GM18505 (cell line): ENCODE results near the gene RRP7A.
"Not testable (repeated sequence)": the region's sequence is repeated elsewhere in the genome, so short reads cannot be mapped to it uniquely, and the experiment has no call there.

Experiments
- ATAC-seq: cut with Tn5 transposase; IDR thresholded peaks from one replicate; pipeline ENCODE4 v1.9.1; 2021; ENCODE audit not compliant: unreplicated experiment
- POLR2A ChIP-seq: IDR thresholded peaks from 4 replicates; pipeline ENCODE4 v1.6.1; 2011; ENCODE audit warnings: borderline replicate concordance; ENCODE audit not compliant: insufficient read depth, insufficient read length; ENCODE audit errors: extremely low read depth

The RRP7A gene

GRCh38 chr22:42519525-42520401, at the start of gene RRP7A:
Gene RRP7A, minus strand, starts transcription at chr22:42519796. Its CDS starts 10 bp downstream, at chr22:42519786.
- peak; percentile 74 for ATAC-seq
- peak; percentile 84 for TF ChIP-seq POLR2A

- ATAC-seq, result not testable (repeated sequence)
Measured at GRCh38 chr22:42567950-42568349, 48.4 kb upstream of the RRP7A start.

- ATAC-seq, result no peak
- no peak for TF ChIP-seq POLR2A
Measured at GRCh38 chr22:42565956-42566355, 46.4 kb upstream of the RRP7A start.

GRCh38 chr22:42564699-42565098, 45.1 kb upstream of the RRP7A start:
- TF ChIP-seq POLR2A, result no peak
- ATAC-seq, result no peak

- not testable (repeated sequence) for ATAC-seq
Measured at GRCh38 chr22:42563943-42564342, 44.3 kb upstream of the RRP7A start.

- no peak for TF ChIP-seq POLR2A
- ATAC-seq, result no peak
Measured at GRCh38 chr22:42562684-42563083, 43.1 kb upstream of the RRP7A start.

GRCh38 chr22:42562279-42562678, 42.7 kb upstream of the RRP7A start:
- TF ChIP-seq POLR2A, result no peak
- no peak for ATAC-seq

GRCh38 chr22:42561856-42562255, 42.3 kb upstream of the RRP7A start:
- TF ChIP-seq POLR2A, result no peak
- ATAC-seq, result no peak

GRCh38 chr22:42560781-42561180, 41.2 kb upstream of the RRP7A start:
- no peak for ATAC-seq
- TF ChIP-seq POLR2A, result no peak

- ATAC-seq, result no peak
- no peak for TF ChIP-seq POLR2A
Measured at GRCh38 chr22:42560381-42560780, 40.8 kb upstream of the RRP7A start.

GRCh38 chr22:42553475-42554361, 34.1 kb upstream of the RRP7A start, which contains the start of gene SERHL2:
Gene SERHL2, plus strand, starts transcription at chr22:42553956. Its CDS starts 65 bp downstream, at chr22:42554021.
- peak; percentile 68 for ATAC-seq
- TF ChIP-seq POLR2A, result no peak

- ATAC-seq, result not testable (repeated sequence)
Measured at GRCh38 chr22:42552294-42552647, 32.7 kb upstream of the RRP7A start.

- no peak for TF ChIP-seq POLR2A
- ATAC-seq, result no peak
Measured at GRCh38 chr22:42549331-42550060, 29.9 kb upstream of the RRP7A start.
